Nephron (organoid): ENCODE data around the gene CAPZA3.
"Not testable (repeated sequence)": the region's sequence is repeated elsewhere in the genome, so short reads cannot be mapped to it uniquely, and the experiment has no call there.

Source experiments
- H3K27ac Mint-ChIP-seq, 3 experiments: 2 replicates each; pipeline ENCODE4 v1.8.0; 2020; ENCODE audit warnings: mixed read lengths in 3 of 3, mild to moderate bottlenecking in 2 of 3, moderate library complexity in 1 of 3
- H3K27me3 Mint-ChIP-seq: 2 replicates; pipeline ENCODE4 v1.8.0; 2021; ENCODE audit warnings: low read depth, mild to moderate bottlenecking, moderate library complexity, mixed read lengths
- H3K36me3 Mint-ChIP-seq: 2 replicates; pipeline ENCODE4 v1.8.0; 2020; ENCODE audit warnings: low read depth, mixed read lengths
- H3K4me1 Mint-ChIP-seq: 2 replicates; pipeline ENCODE4 v1.8.0; 2020; ENCODE audit warnings: mixed read lengths
- H3K4me3 Mint-ChIP-seq, 3 experiments: 2 replicates each; pipeline ENCODE4 v1.8.0; 2020; ENCODE audit warnings: mild to moderate bottlenecking in 3 of 3, mixed read lengths in 3 of 3, moderate library complexity in 2 of 3
- H3K9me3 Mint-ChIP-seq: 2 replicates; pipeline ENCODE4 v1.8.0; 2020; ENCODE audit warnings: mixed read lengths
- TF ChIP-seq, protein P1 (sequence below), 3 experiments: fragments of 200-600 bp; sonication (generic); IDR thresholded peaks; one replicate each; pipeline ENCODE4 v1.5.0; 2021; ENCODE audit warnings: antibody characterized with exemption in 3 of 3; ENCODE audit not compliant: unreplicated experiment in 3 of 3

The CAPZA3 gene, protein sequence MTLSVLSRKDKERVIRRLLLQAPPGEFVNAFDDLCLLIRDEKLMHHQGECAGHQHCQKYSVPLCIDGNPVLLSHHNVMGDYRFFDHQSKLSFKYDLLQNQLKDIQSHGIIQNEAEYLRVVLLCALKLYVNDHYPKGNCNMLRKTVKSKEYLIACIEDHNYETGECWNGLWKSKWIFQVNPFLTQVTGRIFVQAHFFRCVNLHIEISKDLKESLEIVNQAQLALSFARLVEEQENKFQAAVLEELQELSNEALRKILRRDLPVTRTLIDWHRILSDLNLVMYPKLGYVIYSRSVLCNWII

DNA sequence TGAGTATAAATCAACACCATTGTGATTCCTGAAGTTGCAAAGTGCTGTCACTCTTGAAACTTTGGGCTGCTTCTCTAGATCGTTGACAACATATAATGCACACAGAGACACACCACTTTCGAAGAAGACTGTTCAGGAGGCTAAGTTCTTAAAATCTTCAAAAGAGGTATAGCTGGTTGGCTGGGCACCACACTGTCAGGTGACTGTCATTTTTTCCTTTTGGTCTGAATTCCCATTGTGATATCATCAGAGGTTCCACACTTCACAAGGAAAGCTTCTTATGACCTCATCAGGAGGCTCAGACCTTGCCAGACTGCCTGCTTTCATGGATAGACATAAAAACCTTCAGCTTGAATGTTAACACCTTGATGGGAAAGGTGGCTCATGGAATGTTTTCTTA is at the start of gene CAPZA3, which contains the start of gene PLCZ1:
TSS of gene CAPZA3 (plus strand) at position 301 of the 400 bp plus-strand sequence. CDS start 150 bp downstream, outside the sequence.
TSS of gene PLCZ1 (minus strand) at position 194 of the 400 bp plus-strand sequence. CDS start 641 bp downstream, outside the sequence.
- Mint-ChIP-seq H3K4me1 (no peaks in the 10 kb centered on the region), H3K27me3 (no peaks in the 10 kb centered on the region), H3K4me3 (no peak within 1 kb of the TSS), H3K36me3 (peaks cover 5% of the 10 kb centered on the region), H3K9me3 (peaks cover 14% of the 10 kb centered on the region), H3K27ac (no peak within 1 kb of the TSS)
- TF ChIP-seq, protein P1, sequence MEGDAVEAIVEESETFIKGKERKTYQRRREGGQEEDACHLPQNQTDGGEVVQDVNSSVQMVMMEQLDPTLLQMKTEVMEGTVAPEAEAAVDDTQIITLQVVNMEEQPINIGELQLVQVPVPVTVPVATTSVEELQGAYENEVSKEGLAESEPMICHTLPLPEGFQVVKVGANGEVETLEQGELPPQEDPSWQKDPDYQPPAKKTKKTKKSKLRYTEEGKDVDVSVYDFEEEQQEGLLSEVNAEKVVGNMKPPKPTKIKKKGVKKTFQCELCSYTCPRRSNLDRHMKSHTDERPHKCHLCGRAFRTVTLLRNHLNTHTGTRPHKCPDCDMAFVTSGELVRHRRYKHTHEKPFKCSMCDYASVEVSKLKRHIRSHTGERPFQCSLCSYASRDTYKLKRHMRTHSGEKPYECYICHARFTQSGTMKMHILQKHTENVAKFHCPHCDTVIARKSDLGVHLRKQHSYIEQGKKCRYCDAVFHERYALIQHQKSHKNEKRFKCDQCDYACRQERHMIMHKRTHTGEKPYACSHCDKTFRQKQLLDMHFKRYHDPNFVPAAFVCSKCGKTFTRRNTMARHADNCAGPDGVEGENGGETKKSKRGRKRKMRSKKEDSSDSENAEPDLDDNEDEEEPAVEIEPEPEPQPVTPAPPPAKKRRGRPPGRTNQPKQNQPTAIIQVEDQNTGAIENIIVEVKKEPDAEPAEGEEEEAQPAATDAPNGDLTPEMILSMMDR (IDR thresholded peaks at IDR 0.05; ENCODE audit: unreplicated experiment in 3 of 3), result no peak

DNA sequence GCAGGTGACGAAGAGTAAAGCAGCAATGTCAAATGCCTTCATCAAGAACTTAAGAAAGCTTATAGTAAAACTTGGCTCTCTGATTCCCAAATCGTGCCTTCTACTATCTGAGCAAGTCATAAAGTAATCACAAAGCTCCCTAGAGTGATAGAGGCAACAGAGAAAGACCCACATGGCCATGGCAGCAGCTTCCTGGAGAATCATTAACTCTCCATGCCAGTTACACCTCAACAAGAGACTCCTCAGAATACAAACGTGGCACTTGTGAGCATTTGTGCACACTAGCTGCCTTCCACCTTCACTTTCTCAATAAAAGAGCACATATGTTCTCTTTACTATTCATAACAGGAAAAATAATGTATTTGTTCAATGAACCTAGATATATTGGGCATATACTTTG is 48.1 kb upstream of the CAPZA3 start:
- H3K9me3 Mint-ChIP-seq, result peaks cover 6% of the 10 kb centered on the region
- H3K27me3 Mint-ChIP-seq, result no peaks in the 10 kb centered on the region
- no peaks in the 10 kb centered on the region for H3K4me1 Mint-ChIP-seq
- H3K27ac Mint-ChIP-seq, result peak overlapping the region in 1 of 3 experiments; percentile 28
- TF ChIP-seq, protein P1 (IDR thresholded peaks at IDR 0.05; ENCODE audit: unreplicated experiment in 3 of 3), result no peak
- H3K4me3 Mint-ChIP-seq, result no peak overlapping the region
- H3K36me3 Mint-ChIP-seq, result no peaks in the 10 kb centered on the region

DNA sequence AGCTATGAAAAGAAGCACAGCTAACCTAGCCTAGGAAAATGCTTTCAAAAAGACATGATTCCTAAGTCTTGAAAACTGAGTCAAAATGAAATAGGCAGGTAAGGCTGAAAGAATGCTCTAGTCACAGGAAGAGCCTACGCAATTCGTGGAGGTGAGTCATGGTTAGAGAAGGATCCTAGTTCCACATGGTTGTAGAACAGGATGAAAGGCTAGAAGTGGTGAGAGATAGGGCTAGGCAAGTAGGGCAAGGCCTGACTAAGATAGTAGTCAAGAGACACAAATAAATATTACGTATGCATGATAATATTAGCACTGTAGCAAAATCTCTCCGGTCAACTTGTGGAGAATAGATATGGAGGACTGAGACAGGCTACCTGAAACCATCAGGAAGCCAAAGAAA is 47.3 kb upstream of the CAPZA3 start:
- peak overlapping the region in 1 of 3 experiments; percentile 13 for H3K27ac Mint-ChIP-seq
- H3K4me1 Mint-ChIP-seq, result no peaks in the 10 kb centered on the region
- TF ChIP-seq, protein P1 (IDR thresholded peaks at IDR 0.05; ENCODE audit: unreplicated experiment in 3 of 3), result no peak
- H3K36me3 Mint-ChIP-seq, result no peaks in the 10 kb centered on the region
- H3K9me3 Mint-ChIP-seq, result peaks cover 6% of the 10 kb centered on the region
- H3K27me3 Mint-ChIP-seq, result no peaks in the 10 kb centered on the region
- H3K4me3 Mint-ChIP-seq, result no peak overlapping the region

DNA sequence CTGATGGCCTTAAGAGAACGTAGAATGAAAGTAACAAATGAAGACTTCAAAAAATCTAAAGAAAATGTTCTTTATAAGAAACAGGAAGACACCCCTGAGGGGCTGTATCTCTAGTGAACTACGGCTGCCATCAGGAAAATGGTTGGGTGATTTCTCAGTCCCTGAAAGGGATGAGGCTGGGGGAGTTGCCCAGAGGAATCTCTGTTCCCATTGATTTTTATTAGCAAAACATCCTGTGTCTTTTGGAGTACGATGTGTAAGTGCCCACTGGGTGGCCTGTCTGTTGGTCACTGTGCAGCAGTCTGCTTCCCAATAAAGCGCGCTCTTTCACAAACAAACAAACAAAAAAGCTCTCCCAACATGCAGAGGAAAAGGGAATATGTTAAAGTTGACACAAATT is 43.9 kb upstream of the CAPZA3 start:
- H3K27me3 Mint-ChIP-seq, H3K4me3 Mint-ChIP-seq, H3K36me3 Mint-ChIP-seq, H3K9me3 Mint-ChIP-seq, H3K4me1 Mint-ChIP-seq: not testable (repeated sequence)
- peak overlapping the region in 1 of 3 experiments; percentile 19 for H3K27ac Mint-ChIP-seq

DNA sequence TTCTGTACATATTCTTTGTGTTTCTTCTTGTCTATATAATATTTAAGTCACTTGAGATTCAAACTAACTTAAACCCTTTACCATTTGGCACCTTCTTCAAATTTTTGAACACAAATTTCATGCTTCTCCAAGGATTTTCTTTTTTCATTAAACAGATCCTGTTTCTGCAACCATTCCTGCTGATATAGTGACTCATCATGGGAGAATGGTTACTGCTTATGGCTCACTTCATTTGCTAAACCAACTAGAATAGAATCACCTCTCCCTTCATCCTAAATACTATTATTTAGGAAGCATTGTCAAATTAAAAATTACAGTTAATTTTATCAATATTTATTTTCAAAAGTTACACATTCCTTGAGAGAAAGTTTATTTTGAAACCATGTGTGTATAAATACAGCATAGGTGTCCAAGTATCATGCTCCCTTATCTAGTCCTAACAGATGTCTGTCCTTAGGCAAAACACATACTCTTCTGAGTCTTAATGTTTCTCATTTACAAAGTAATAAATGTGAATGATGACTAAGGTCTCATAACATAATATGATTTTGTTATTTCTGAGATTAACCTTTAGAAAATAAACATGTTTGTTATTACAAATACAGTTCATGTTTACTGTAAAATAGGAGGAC is 40.8 kb upstream of the CAPZA3 start:
- TF ChIP-seq, protein P1 (IDR thresholded peaks at IDR 0.05; ENCODE audit: unreplicated experiment in 3 of 3), result no peak
- H3K4me1 Mint-ChIP-seq, result no peaks in the 10 kb centered on the region
- H3K27ac Mint-ChIP-seq, result no peak overlapping the region
- no peaks in the 10 kb centered on the region for H3K36me3 Mint-ChIP-seq
- no peaks in the 10 kb centered on the region for H3K27me3 Mint-ChIP-seq
- H3K4me3 Mint-ChIP-seq, result no peak overlapping the region
- H3K9me3 Mint-ChIP-seq, result peaks cover 6% of the 10 kb centered on the region

DNA sequence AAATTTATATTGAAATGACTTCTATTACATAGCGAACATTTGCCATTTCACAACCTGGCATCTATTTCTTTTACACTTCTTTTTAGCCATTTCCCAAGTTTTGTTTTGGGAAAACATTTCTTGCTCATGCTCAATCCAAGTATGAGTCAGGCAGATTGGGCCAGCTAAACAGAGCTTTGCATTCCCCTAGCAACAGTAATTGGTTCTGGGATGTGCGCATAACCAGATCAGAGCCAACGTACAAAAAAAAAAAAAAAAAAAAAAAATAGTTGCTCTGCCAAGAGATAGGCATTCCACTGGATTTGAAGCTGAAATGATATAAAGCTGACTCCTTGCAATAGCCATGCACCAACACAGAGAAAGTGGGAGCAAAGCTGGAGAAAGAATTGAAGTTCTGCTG is 37.6 kb upstream of the CAPZA3 start:
- Mint-ChIP-seq H3K27ac (no peak overlapping the region), H3K4me1 (peaks cover 6% of the 10 kb centered on the region), H3K36me3 (no peaks in the 10 kb centered on the region), H3K27me3 (no peaks in the 10 kb centered on the region), H3K9me3 (peaks cover 3% of the 10 kb centered on the region), H3K4me3 (no peak overlapping the region)
- TF ChIP-seq, protein P1 (IDR thresholded peaks at IDR 0.05; ENCODE audit: unreplicated experiment in 3 of 3), result no peak
